DMS53 treated with DMSO at 0.1 percent for 48 hours (cell line): ENCODE results near the gene OTUD1.

ENCODE experiments used
- DNase-seq: peaks from one replicate; lab custom pipeline; 2025; ENCODE audit not compliant: unreplicated experiment; lab: John Stamatoyannopoulos, UW

The OTUD1 gene

DNA sequence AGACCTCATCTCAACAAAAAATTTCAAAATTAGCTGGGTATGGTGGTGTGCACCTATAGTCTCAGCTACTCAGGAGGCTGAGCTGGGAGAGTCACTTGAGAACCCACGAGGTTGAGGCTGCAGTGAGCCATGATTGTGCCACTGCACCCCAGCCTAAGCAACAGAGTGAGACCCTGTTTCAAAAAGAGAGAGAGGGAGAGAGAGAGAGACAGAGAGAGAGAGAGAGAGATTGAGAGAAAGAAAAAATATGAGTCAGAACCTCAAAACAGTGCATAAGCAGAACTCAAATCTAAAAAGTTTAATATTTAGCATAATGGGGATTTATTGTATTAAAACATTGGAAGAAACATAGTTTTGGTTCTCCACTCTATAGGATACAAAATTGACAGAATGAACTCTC lies 17.5 kb upstream of the OTUD1 start:
- no peak for DNase-seq

DNA sequence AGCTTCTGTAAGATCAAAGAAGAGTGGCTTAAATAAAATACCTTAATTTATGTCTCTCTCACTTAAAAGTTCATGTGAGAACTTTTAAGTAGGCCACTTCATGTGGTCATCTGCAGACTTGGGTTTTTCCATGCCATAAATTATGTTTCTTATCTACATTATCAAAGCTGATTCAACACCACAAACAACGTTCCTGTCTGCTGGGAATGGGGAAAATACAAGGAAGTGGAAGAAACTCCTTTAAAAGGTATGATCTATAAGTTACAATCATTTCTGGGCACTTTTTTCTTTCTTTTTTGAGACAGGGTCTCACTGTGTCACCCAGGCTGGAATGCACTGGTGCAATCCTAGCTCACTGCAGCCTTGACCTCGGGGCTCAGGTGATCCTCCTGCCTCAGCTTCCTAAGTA lies 16.9 kb upstream of the OTUD1 start:
- no peak for DNase-seq

DNA sequence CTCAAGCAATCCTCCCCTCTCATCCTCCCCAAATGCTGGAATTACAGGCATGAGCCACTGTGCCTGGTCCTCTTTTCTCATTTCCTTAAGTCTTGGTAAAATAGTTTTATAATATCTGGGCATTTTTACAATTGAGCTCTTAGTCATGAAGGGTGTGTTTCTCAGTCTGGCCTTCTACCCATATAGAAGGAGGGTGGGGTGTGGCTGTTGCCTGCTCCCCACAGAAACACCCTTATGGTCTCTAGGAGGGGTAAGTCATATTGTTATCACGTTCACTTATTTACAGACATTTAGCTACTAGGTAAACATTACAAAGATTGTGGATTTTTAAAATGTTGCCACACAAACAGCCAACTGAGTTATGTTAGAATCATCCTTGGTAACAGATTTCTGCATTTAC lies 6.7 kb upstream of the OTUD1 start:
- no peak for DNase-seq

DNA sequence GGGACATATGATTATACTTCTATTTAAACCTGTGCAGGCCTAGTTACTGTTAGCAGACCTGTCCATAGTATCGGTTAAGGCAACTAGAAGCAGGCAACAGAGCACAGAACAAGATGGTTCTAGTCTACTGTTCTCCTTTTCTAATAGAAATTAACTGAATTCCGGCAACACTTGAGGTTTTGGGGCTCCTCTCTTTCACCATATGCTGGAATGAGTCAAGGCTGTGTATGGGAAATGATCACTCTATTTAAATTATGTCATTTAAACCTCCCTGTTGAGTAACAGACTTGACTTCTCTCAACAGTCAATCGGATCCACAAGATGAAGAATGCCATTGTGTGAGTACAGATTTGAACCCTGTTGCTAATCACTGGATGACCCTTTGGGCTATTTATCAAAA lies 6.2 kb upstream of the OTUD1 start:
- DNase-seq = no peak

DNA sequence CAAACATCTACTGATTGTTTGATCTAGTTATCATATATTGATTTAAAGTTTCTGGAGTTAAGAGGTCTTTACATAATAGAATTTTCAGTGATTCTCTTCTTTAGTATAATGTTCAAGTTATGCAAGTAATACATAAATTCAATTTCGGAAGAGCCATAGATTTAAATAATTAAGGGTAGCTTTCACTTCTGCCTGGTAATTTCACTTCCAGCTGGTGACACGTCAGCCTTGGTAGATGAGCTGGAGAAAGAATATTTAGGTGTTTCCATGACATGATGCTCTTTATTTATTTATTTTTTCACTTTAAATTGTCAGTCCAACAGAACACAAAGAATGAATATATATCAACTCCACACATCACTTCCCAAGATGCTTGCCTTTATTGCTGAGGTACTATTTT lies 5.2 kb upstream of the OTUD1 start:
- no peak for DNase-seq

DNA sequence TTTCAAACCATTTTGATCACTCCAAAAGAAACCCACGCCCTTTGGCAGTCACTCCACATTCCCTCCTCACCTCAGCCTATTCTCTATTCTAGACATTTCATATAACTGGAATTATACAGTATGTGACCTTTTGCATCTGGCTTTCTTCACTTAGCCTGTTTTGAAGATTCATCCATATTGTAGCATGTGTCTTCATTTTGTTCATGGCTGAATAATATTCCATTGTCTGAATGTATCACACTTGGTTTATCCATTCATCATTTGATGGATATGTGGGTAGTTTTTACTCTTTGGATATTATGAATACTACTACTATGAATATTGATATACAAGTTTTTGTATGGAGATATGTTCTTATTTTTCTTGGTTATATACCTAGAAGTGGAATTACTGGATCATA lies 3.5 kb upstream of the OTUD1 start:
- DNase-seq = no peak

DNA sequence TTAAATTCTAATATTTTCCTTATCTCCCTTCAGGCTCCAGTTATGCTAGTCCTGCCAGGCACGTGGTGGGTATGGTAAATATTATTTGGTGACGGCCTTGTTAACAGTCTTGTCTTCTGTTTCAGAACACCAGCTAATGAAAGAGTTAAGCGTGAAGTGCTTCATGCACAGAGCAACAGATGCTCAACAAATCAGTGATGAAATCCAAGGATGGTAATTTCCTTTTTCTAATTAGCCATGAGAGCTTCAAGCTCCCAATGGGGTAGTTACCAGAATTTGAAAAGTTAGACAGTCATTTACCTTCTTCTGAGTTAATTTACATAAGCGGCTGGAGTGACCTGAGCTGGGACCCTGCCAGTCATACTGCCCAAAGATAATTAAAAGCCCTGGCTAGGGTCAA lies 1.9 kb upstream of the OTUD1 start:
- DNase-seq = no peak

DNA sequence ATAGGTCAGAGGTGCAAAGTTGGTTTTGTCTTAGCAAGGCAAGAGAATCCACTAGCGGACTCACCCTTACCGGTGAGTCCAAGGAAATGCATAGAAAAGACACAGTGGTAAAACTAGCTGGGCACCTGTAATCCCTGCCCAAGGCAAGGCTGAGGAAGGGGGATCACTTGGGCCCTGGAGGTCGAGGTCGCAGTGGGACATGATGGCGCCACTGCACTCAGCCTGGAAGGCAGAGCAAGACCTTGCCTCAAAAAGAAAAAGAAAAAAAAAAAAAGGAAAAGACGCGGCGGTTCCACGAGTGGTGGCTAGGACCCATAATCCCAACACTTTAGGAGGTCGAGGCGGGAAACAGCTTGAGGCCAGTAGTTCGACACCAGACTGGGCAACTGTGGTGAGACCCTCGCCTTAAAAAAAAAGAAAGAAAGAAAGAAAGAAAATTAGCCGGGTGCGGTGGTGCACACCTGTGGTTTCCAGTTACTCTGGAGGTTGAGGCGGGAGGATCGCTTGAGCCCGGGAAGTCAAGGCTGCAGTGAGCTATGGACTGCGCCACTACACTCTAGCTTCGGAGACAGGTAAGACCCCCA lies 820 bp upstream of the OTUD1 start:
- no peak for DNase-seq

DNA sequence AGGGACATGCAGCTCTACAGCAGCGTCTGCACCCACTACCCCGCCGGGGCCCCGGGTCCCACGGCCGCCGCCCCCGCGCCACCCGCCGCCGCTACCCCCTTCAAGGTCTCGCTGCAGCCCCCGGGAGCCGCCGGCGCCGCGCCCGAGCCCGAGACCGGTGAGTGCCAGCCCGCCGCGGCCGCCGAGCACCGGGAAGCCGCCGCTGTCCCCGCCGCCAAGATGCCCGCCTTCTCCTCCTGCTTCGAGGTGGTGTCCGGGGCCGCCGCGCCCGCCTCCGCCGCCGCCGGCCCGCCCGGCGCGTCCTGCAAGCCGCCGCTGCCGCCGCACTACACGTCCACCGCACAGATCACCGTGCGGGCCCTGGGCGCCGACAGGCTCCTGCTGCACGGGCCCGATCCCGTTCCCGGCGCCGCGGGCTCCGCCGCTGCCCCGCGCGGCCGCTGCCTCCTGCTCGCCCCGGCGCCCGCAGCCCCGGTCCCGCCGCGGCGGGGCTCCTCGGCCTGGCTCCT lies 631 bp downstream of the OTUD1 start:
- DNase-seq = peak; percentile 11

DNA sequence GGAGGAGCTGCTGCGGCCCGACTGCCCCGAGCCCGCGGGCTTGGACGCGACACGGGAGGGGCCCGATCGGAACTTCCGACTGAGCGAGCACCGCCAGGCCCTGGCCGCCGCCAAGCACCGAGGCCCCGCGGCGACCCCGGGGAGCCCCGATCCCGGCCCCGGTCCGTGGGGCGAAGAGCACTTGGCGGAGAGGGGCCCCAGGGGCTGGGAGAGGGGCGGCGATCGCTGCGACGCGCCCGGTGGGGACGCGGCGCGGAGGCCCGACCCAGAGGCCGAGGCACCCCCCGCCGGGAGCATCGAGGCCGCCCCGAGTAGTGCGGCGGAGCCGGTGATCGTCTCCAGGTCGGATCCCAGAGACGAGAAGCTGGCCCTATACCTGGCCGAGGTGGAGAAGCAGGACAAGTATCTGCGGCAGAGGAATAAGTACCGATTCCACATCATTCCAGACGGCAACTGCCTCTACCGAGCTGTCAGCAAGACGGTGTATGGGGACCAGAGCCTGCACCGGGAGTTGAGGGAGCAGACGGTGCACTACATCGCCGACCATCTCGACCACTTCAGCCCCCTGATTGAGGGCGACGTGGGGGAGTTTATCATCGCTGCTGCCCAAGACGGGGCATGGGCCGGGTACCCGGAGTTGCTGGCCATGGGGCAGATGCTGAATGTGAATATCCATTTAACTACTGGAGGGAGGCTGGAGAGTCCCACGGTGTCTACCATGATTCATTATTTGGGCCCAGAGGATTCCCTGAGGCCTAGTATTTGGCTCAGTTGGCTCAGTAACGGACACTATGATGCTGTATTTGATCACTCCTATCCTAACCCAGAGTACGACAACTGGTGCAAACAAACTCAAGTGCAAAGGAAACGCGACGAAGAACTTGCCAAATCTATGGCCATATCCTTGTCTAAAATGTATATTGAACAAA lies 1.4 kb downstream of the OTUD1 start:
- peak; percentile 11 for DNase-seq

DNA sequence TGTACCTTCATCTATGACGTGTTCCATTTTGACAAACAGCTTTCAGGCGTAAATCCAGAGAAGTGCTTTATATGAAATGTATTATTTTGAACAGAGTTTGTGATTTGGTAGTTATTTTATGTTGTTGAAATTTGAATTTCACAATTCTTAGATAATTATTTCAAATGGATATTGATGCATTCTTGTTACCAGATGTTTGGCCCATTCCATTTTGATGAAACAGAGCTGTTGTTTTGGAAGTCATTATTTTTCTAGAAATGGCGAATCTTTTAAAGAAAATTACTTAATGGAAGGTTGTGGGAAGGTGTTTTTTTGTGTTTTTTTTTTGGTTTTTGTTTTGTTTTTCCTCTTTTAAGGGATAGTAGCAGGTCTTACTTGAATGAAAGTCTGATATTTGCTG lies 2.4 kb downstream of the OTUD1 start:
- no peak for DNase-seq

DNA sequence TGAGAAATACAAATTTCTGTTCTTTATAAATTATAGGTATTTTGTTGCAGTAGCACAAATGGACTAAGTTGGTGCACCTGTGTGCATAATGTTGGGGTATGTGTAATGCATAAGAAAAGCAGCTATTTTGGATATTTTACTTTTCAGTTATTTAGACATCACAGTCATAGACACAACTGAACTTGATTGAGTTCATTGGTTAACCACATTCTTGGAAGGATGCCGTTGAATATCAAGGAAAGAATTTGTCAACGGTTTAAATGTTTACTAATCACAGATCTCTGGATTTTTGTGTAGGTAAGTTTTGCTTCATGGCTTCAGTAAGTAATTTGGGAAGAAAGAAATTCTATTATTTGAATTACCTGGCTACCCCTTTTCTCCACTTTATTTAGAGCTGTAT lies 4.1 kb downstream of the OTUD1 start:
- DNase-seq = no peak

DNA sequence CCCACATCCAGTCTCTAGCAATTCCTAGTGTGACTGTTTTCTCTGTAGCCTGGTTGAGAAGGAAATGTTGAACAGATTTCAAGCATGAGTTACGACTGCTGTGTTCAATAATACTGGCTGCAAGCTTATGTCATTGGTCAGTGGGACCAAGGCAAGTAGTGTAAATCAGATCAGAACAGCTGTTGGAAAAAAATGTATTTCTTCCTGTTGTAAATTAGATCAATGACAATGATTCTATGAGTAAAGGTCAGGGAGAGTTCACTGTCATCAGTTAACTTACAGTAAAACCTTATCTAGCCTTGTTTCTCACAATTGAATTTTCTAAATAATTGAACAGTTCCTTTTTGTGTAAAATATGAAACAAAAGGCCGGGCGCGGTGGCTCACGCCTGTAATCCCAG lies 6.7 kb downstream of the OTUD1 start:
- DNase-seq = no peak

DNA sequence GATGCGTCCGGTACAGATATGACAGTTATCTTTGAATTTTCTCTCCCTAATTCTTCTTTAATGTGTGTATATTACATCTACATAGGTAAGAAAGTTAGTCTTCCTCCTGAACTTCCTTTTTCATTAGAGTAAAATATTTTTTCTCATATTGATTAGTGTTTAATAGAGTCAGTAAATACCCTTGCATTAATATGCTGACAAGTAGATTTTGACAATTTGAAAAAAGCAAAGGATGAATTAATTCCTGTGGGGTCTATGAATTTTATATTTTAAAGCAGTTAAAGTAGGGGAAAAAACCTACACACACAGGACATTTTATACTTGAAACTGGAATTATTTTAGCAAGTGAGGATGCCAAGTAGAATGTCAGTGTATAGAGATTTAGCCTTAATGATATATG lies 9.4 kb downstream of the OTUD1 start:
- DNase-seq = no peak

DNA sequence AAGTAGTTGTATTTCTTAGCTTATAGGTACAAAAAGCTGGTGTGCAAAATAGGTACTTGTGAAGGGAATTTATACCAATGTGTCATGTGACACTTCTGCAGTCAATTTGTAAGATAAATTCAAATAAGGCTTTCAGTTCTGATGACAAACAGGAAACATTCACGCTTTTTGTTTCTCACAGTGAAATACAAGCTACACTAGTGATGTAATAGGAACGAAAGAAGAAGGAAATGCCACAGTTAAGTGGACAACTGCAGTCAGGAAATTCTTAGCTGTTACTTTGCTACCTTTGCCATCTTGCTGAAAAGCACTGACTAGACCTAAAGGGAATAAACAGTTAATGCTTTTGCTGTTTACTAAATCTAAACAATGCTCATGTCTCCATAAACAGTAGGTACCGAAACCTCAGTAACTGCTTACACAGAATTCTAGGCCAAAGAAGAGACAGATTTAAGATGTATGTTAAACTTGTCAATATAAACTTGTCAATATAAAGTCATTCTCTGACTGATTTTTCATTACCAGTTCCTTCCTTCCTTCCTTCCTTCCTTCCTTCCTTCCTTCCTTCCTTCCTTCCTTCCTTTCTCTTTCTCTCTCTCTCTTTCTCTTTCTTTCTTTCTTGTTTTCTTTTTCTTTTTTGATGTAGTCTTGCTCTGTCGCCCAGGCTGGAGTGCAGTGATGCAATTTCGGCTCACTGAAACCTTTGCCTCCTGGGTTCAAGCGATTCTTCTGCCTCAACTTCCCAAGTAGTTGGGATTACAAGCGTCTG lies 10.1 kb downstream of the OTUD1 start:
- DNase-seq = peak; percentile 15

DNA sequence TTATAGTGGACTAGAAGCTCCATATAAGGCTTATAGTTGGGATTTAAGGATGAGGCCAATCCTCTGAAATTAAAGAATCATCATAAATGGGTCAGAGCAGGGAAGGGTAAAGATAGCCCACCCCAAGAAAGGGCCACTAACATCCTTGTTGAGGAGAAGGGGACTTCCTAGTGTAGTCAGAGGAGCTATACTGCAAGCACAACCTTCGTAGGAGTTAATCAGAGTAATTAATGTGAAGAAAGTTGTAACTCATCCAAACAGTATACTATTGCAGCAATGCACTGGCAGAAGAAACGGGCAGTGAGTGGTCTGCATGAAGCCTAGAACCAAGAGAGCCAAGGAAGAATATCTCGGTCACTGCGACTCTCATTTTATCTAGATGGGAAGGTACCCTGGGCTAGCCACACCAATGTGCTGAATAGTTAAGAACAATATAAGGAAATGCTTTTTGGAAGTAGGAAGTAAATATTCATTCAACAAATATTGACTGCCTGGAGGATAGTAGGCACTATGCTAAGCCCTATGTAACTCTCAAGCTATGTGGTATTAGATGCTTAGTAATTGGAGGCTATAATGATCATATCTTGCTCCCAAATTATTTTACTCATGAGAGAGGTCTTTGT lies 13.3 kb downstream of the OTUD1 start:
- DNase-seq = no peak

DNA sequence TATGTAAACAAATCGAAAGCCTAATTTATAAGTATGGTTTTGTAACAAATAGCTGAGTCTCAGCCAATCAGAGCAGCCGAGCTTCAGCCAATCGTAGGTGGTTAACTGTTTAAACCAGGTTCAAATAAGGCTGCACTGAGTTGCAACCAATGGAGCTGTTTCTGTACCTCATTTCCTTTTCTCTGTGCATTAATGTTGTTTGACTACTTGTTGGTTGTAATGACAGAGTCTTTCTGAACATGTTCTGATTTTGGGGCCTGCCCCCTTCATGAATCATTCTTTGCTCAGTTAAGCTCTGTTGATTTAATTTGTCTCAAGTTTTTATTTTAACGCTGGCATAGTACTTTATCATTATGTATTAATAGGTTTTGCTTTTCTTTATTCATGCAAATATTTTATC lies 14.6 kb downstream of the OTUD1 start:
- DNase-seq = no peak

DNA sequence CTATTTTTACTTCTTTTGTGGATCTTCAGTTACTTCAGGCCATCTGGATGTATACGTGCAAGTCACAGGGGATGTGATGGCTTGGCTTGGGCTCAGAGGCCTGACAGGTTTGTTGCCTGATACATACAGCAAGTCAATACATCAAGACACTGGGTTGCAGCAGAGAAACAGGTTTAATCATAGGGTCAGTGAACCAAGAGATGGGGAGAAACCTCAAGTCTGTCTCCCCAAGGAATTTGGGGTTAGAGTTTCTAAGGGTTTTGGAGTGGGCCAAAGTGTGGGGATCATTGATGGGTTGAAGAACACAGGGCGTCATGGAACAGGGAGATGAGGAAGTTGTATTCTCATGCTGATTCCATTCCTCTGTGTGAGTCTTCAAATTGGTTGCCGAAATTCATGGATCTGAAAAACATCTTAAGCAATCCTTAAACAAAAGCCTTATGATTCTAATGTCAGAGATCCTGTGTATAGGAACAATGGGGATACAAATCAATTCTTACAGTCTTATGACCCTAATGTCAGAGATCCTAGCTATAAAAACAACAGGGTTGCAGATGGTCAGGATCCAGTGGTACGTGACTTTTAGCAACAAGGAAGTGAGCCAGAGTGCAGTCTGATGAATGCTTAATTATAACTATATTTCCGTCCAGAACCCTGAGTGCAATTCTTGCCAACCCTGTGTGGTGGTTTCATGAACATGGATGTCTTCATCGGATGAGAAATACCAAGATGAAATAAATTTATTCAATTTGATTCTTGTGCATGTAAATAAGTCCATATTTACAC lies 18.9 kb downstream of the OTUD1 start:
- no peak for DNase-seq

DNA sequence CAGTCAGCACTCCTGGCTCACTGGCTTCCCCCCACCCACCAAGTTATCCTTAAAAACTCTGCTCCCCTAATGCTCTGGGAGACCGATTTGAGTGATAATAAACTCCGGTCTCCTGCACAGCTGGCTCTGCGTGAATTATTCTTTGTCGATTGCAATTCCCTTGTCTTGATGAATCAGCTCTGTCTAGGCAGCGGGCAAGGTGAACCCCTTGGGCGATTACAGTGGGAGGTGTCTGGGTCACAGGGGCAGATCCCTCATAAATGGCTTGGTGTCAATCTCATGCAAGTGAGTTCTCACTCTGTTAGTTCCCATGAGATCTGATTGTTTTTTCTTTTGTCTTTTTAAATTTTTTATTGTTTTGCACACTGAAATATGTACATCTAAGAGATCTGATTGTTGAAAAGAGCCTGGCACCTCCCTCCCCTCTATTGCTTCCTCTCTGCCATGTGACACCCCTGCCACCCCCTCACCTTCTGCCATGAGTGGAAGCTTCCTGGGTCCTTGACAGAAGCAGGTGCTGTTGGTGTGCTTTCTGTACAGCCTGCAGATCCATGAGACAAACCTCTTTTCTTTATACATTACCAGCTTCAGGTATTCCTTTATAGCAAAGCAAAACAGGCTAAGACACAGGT lies 20.5 kb downstream of the OTUD1 start:
- DNase-seq = peak; percentile 29

DNA sequence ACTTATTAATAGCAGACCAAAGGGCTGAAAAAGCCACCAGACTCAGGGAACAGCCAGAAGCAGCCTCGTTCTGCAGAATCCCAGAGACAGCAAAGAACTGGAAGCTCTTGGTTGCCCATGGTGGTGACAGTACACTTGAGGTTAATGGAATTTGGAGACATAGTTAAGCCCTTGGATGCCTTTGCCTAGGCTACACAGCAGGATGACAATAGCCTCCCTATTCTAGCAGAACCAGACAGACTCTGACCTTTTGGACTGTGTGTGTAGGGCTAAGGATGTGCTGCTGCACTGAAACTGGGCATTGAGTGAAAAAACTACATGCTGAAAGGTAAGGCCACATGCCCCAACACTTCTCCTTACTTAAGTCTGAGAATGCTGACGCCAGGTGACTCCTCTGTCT lies 22.7 kb downstream of the OTUD1 start:
- no peak for DNase-seq
